Measurements from ENCODE around the gene TENM4.

Gene TENM4

DNA sequence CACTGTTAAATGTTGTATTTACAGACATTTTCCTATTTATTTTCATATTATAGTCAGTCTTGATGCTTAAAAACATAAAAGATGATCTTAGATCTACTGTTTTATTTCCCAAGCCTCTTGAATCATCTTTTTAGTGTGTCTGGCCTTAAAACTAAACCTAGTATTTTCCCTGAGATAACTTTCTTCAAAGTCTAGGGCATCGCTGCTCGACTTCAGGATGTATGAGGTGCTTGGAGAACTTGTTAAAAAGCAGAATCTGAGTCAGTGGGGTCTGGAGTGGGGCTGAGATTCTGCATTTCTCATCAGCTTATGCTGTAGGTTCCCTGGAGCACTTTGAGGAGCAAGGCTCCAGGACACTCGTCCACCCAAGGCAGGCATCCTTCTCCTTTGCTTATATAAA is 404.9 kb downstream of the TENM4 start:
- DNase-seq, result no peak

GRCh38 chr11:79033833-79034232 is 407.0 kb downstream of the TENM4 start:
- no peak for DNase-seq

DNA sequence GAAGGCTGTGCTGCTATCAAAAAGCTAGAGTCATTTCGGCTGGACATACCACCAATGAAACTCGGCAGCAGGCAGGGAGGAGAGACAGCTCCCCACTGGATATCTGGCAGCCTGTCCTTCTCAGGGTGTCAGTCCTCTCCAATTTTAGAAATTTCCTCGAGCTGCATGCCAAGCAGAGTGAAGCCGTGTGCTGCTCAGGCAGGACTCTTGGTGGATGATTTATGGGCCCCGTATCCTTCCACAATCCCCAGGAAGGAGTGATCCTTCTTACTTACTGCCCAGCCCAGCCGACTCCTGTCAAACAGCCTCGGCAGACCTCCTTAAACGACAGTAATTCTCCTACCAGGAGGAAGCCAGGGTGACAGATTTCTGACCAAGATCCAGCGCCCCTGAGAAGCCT is 410.4 kb downstream of the TENM4 start:
- DNase-seq, result no peak

DNA sequence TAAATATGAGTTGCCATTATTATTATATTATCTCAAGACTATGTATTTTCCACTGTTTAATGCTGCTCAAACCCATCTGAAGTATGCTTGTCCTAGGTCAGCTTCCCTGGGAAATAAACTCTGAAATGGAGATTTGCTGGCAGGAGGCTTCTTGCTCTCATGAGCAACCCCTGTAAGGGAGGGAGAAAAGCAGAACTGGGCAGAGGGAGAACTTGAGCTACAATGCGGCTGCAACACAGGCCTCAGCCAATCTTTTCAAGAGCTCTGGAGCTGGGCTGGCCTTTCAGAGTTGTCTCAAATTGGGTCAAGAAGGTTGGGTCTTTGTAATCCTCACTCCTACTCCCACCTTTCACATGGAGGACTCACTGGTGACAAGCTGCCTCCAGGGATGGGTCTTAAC is 412.6 kb downstream of the TENM4 start:
- DNase-seq, result no peak

GRCh38 chr11:79026803-79027445 is 413.9 kb downstream of the TENM4 start:
- DNase-seq, result no peak

DNA sequence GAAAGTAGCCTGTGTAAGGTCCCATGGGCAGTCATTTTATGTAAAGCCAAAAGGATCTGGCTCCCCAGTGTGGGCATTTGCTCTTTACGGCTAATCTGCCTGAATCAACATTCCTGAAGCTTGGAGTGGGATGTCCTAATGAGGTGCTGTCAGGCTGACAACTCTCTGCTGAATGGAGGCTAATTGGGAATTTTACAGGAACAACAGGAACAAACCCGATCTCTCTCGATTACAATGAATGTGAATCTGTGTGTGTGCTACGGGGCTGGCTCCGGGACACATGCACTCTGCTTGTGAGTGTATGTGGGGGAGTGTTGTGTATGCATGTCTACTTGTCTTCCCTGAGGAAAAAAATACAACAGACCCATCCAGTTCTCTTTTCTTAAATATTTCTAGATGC is 415.2 kb downstream of the TENM4 start:
- DNase-seq, result no peak

GRCh38 chr11:79025097-79025496 is 415.7 kb downstream of the TENM4 start:
- no peak for DNase-seq

GRCh38 chr11:79022265-79022664 is 418.6 kb downstream of the TENM4 start:
- DNase-seq, result no peak

GRCh38 chr11:79021601-79022000 is 419.2 kb downstream of the TENM4 start:
- no peak for DNase-seq

DNA sequence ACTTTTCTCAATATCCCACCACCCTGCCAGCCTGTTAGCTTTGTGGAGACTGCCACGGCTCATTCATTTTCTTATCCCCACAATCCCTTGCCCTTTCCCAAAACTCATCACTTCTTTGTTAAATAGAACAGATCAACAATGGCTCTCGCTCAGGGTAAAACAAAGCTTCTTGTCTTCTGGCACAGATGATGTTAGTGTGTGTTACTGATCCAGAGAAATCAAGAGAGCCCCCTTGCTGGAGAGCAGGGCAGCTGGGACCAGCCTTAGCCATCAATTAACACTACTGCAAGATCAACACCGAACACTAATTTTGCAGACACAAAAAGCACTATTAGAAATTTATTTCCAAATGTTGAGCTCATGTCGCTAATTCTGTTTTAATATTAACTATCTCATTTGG is 420.9 kb downstream of the TENM4 start:
- DNase-seq, result peak in 19 of 56 donors; percentile 3 to 40 (median 18)

- DNase-seq, result no peak
Observed at GRCh38 chr11:79019277-79019676, 421.6 kb downstream of the TENM4 start.

DNA sequence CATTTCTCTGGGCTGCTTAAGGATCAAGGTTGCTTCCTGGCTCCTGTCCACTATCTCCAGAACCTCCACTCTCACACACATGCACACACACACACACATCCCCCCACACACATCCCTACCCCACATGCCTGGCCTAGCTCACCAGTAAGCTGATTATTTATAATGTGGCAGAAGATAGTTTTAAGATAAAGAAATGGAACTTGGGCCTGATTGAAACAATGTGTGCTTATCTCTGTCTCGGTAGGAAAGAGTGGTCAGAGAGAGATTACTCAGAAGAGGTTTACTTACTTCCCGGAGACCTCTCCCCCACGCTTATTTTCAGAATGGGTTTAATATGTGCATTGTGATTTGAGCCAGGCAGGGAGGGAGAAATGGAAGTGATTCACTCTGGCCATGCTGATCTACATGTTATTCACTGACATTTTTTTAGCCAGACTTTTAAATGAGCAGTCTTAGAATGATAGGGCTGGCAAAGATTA is 422.4 kb downstream of the TENM4 start:
- no peak for DNase-seq

DNA sequence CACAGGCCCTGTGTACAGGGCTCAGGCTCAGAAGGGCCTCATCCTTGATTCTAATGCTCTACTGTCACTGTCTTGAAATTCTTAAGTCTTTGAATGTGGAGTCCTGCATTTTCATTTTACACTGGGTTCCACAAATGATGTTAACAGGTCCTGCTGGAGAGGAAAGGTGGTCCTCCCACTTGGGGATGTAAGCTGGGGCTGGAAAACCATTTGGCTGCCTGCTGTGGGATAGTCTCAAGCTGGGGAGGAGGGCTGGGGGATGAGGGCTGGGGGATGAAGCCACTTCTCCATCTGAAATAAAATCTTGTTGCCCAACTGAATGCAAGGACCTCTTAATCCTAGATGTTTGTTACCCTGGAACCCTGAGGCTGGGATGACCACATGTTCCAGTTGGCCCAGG is 423.0 kb downstream of the TENM4 start:
- no peak for DNase-seq

GRCh38 chr11:79013509-79013908 is 427.3 kb downstream of the TENM4 start:
- no peak for DNase-seq

- no peak for DNase-seq
Observed at GRCh38 chr11:79011357-79011756, 429.5 kb downstream of the TENM4 start.

- no peak for DNase-seq
Observed at GRCh38 chr11:79007771-79008402, 432.9 kb downstream of the TENM4 start.

GRCh38 chr11:79006854-79007253 is 434.0 kb downstream of the TENM4 start:
- DNase-seq, result no peak

- no peak for DNase-seq
Observed at GRCh38 chr11:78996007-78996406, 444.8 kb downstream of the TENM4 start.

DNA sequence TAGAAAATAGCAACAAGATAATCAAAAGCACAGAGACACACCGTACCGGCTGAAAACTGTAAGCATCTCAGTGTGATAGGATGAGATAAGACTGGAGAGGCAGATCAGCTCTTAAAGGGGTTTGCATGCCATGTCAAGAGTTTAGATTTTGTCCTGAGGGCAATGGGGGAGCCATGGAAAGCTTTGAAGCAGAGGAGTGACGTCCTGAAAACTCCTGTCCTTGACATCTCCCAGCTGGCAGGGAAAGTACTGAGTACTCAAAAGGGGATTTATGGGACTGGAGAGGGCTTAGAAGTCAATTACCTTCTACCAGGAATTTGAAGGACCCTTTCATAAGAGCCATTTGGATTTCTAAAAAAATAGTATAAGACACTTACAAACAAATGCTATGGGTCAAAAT is 445.7 kb downstream of the TENM4 start:
- DNase-seq, result no peak

DNA sequence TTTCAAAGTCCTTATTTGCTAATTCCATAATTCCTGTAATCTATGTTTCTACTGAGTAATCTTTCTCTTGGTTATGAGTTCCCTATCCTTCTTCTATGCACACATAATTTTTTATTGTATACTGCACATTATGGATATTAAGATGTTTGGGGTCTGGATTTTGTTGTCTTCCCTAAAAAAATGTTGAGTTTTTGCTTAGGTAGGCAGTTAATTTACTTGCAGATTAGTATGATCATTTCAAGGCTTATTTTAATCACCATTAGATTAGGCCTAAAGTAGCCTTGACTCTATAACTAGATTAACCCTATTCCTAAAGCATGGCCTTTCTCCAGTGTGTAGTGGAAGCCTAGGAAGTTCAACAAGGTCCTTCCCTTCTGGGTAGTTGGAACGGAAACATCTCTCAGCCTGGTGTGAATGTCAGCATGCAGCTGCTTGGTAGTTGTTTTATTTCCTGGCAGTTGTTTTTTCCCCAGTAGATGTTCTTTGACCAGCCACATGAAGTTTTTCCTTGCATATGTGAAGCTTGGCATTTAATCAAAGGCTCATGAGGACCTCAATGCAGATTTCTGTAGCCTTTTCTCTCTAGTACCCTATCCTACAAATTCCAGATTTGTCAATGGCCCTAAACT is 446.9 kb downstream of the TENM4 start:
- no peak for DNase-seq

DNA sequence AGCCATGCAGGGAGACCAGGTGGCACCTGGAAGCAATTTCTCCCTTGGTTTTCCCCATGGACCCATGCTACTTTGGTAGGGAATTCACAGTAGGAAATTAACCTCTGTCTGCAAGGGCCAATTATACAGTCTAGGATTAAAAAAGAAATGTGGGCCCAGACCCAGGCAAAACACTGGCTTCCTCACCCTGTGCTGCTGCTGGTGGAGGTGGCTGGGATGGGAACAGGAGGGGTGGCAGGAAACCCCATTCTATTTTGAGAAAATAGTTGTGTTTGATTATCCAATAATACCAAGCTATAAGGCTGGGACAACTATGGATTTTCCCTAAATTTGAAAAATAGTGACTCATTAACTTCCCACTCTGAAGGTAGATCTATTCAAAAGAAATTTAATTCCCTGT is 449.1 kb downstream of the TENM4 start:
- peak in 1 of 56 donors; percentile 22 for DNase-seq

GRCh38 chr11:78990261-78990660 is 450.6 kb downstream of the TENM4 start:
- DNase-seq, result no peak

DNA sequence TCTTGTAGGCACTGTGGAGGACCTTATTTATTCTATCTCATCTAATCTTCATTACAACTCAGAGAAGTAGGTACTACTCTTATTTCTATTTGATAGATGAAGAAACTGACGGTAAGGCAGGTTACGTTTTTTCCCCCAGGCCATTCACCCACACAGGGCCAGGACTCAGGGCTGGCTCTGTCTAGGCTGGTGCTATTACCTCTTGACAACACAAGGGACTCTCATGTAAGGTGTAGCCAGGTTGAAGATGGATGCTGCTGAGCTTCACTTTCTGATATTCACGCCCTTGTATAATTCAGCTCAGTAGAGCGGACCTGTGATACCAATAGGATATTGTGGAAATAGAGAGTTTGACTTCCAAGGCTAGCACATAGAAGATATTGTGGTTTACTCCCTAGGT is 453.1 kb downstream of the TENM4 start:
- DNase-seq, result no peak

Data from nucleus accumbens (tissue), 56 donors.